ENCODE measurements around the gene MAP3K1.
"Not testable (repeated sequence)": the region's sequence is repeated elsewhere in the genome, so short reads cannot be mapped to it uniquely, and the experiment has no call there.

The MAP3K1 gene

GRCh38 chr5:56814963-56815657, at the start of gene MAP3K1:
MAP3K1 (plus strand) TSS chr5:56815549; CDS start chr5:56815574, 25 bp downstream.
- peak; percentile 48 for DNase-seq

- no peak for DNase-seq
Observed at GRCh38 chr5:56766926-56767325, 48.4 kb upstream of the MAP3K1 start.

GRCh38 chr5:56769875-56770604, 45.3 kb upstream of the MAP3K1 start:
- no peak for DNase-seq

GRCh38 chr5:56772767-56773166, 42.6 kb upstream of the MAP3K1 start:
- no peak for DNase-seq

GRCh38 chr5:56774957-56775356, 40.4 kb upstream of the MAP3K1 start:
- DNase-seq: no peak

GRCh38 chr5:56776212-56776846, 39.0 kb upstream of the MAP3K1 start:
- DNase-seq: not testable (repeated sequence)

- no peak for DNase-seq
Observed at GRCh38 chr5:56783261-56783660, 32.1 kb upstream of the MAP3K1 start.

- no peak for DNase-seq
Observed at GRCh38 chr5:56786346-56786745, 29.0 kb upstream of the MAP3K1 start.

- no peak for DNase-seq
Observed at GRCh38 chr5:56791396-56791795, 24.0 kb upstream of the MAP3K1 start.

- DNase-seq: no peak
Observed at GRCh38 chr5:56798521-56798920, 16.8 kb upstream of the MAP3K1 start.

GRCh38 chr5:56800186-56800585, 15.2 kb upstream of the MAP3K1 start:
- no peak for DNase-seq

- no peak for DNase-seq
Observed at GRCh38 chr5:56801256-56801655, 14.1 kb upstream of the MAP3K1 start.

- DNase-seq: no peak
Observed at GRCh38 chr5:56802205-56802604, 13.1 kb upstream of the MAP3K1 start.

- DNase-seq: no peak
Observed at GRCh38 chr5:56803025-56803424, 12.3 kb upstream of the MAP3K1 start.

GRCh38 chr5:56803894-56804293, 11.5 kb upstream of the MAP3K1 start:
- DNase-seq: no peak

- no peak for DNase-seq
Observed at GRCh38 chr5:56807679-56808078, 7.7 kb upstream of the MAP3K1 start.

GRCh38 chr5:56808211-56808610, 7.1 kb upstream of the MAP3K1 start:
- DNase-seq: no peak

GRCh38 chr5:56810826-56811225, 4.5 kb upstream of the MAP3K1 start:
- no peak for DNase-seq

GRCh38 chr5:56812110-56812509, 3.2 kb upstream of the MAP3K1 start:
- no peak for DNase-seq

GRCh38 chr5:56813302-56813701, 2.0 kb upstream of the MAP3K1 start:
- DNase-seq: no peak

- DNase-seq: no peak
Observed at GRCh38 chr5:56814361-56814962, 887 bp upstream of the MAP3K1 start.

GRCh38 chr5:56815658-56816545, 553 bp downstream of the MAP3K1 start:
- peak; percentile 48 for DNase-seq
